NCI-H1417 (cell line): ENCODE results near the gene LINGO3.
"Not testable (repeated sequence)": the region's sequence is repeated elsewhere in the genome, so short reads cannot be mapped to it uniquely, and the experiment has no call there.

Experiments
- DNase-seq, 3 experiments: peaks; one replicate each; lab custom pipeline; 2025; lab: John Stamatoyannopoulos, UW

LINGO3 gene

GRCh38 chr19:2308114-2308556 is at the start of gene LINGO3:
Gene LINGO3 (minus strand): TSS chr19:2308154. CDS start chr19:2291776, 16,378 bp downstream.
- DNase-seq: peak; percentile 44 to 70 (median 63)

DNA sequence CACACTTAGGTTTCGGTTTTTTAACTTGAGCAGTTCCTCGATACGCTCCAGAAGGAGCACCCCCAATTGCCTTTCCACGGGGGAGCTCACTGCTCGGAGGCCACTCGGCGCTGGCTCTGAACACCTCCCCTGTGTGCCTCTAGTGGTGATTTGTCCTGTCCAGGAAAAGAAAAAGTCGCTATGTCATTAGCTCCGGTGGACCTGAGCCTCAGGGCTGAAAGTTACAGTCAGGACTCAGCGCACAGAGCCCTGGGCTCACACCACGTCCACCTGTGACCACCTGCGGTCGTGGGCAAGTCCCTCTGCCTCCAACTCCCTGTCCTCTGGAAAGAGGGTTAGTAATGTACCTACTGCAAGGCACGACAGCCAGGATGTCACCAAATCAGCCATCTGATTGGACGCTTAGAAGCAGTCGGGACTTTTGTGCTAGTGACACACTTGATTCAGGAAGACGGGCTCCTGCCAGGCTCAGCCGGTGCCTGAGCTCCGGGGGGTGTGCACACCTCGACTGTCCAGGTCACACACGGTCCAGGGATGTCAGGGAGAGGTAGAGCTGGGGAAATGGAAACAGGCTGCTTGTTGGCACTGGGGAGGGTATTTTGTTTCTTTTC is 48.2 kb upstream of the LINGO3 start:
- DNase-seq: no peak

DNA sequence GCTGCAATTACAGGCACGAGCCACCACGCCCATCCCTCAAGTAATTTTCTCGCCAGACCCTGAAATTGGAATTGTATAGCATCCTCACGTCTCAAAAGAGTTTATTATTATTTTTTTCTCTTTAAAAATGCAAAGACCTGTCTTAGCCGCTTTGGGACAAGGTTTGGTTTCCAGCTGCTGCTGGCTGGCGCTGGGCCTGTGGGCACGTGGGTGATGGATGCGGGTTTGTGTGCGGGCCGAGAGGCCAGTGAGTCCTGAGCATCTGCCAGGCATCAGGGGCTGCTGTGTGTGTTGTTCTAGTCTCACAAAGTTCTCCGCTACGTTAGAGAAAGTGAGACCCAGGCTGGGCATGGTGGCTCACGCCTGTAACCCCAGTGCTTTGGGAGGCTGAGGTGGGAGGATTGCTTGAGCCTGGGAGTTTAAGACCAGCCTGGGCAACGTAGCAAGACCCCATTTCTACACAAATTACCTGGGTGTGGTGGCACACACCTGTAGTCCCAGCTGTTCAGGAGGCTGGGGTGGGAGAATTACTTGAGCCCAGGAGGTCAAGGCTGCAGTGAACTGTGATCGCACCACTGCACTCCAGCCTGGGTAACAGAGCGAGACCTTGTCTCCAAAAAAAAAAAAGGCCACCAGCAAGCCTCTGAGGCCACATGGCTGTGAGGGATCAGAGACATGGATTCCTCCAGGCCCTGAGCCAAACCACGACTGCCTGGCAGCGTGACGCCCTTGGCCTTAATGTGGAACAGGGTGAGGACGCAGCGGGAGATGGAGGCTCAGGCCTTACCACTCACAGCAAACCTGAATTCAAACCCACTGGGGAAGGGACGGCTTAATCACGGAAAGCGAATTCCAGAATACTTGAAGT is 47.4 kb upstream of the LINGO3 start:
- DNase-seq: no peak

DNA sequence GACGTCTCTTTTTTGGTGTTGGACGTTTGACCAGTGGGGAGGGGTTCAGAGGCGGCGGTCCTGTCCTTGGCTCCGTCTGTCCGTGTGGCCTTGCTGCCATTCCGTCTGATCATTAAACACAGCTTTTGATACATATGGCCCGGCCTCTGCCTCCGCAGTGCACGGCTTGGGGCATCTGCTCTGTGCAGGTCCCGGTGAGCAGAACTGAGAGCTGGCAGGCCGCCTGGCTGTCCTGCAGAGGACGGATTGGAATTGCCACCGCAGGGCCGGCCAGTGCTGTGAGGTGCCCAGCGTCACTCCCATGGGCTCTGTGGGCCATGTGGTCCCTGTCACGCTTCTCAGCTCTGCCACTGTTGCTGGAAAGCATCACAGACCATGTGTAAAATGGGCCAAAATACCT is 46.7 kb upstream of the LINGO3 start:
- no peak for DNase-seq

GRCh38 chr19:2353887-2354592 is 46.1 kb upstream of the LINGO3 start:
- DNase-seq: no peak

GRCh38 chr19:2353159-2353886 is 45.4 kb upstream of the LINGO3 start:
- DNase-seq: no peak

GRCh38 chr19:2352121-2352520 is 44.2 kb upstream of the LINGO3 start:
- DNase-seq: no peak

- no peak for DNase-seq
These were observed 43.6 kb upstream of the LINGO3 start for GRCh38 chr19:2351591-2351990.

DNA sequence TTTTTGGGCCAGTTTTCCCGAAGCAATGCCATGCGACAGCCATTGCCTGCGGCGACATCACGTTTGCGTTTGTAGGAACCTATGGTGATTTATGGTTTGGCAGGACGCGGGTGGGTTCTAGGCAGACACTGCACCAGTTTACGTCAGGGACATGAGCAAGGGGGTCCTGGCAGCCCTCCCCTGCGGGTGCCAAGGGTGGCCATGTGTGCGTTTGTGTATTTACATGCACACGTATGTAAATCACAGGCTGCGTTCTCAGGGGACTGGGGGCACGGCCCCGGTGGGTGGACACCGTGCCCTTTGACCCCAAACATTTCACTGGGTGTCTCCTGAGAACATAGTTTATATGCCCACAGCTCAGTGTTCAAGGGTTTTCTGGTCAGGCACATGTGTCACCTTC is 42.7 kb upstream of the LINGO3 start:
- DNase-seq: no peak

- not testable (repeated sequence) for DNase-seq
These were observed 41.9 kb upstream of the LINGO3 start for GRCh38 chr19:2349818-2350217.

GRCh38 chr19:2345794-2346663 is 38.1 kb upstream of the LINGO3 start:
- DNase-seq: peak in 2 of 3 experiments; percentile 14 to 45

DNA sequence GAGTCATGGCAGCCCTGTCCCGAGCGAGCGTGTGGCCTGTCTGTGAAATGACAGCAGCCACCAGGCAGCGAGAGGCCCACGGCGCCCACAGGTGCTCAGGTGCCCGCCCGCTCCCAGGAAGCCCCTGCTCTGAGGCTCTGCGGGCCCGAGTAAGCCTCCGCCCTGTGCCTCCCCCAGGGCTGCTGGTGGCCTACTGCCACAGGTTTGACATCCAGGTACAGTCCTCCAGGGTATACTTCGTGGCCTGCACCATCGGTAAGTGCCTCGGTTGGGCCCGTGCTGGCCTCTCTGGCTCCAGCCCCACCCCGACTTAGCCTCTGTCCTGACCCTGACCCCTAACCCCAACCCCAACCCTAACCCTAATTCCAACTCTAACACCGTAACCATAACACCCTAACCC is 37.1 kb upstream of the LINGO3 start:
- DNase-seq: no peak

DNA sequence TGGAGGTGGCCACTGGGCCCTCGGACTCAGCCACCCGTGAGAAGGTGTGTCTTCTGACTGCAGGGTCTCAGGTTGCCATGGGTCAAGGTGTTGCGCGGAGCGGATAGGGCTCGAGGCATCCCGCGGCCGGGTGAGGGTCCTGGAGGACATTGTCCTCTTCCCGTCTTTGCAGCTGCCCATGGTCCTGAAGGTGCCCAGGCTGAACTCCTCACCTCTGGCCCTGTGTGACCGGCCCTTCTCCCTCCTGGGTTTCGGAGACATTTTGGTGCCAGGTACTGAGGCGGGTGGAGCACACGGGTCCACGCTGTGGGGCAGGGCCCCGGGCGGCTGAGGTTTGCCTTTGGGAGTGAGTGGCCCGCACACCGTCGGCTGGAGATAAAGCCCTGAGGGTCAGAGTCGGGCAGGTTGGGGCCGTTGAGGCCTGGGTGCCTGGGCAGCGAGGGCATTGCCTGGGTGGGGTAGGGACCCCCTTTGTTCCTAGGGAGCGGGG is 36.5 kb upstream of the LINGO3 start:
- DNase-seq: no peak

DNA sequence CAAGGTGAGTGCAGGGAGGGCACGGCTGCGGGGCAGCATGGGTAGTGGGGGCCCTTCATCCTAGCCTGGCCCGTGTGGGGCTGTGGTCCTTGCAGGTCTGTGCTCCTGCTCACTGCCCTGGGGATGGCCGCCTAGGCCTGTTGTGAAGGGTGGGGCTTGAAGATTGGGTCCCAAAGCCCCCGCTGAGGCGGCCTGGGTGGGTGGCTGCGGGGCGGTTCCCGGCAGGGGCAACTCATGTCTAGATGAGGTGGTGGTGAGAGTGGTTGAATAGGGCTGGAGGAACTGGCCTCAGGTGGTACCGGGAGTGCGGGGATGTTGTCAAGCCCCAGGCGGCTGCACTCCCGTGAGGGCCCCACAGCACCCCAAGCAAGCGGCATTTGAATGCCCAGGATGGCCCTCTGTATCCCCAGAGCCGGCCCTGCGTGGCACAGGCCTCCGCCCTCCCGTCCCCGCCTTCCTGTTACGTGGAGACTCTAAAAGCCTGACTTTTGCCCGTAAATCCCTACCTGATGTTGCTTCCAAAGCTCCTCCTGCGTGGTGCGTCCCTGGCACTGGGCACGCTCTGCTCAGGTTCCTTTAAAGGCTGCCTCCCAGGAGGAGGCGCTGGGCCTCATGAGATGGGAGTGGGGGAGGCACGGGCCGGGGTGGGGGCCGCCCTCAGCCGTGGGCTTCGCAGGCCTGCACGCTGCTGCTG is 35.5 kb upstream of the LINGO3 start:
- DNase-seq: no peak

DNA sequence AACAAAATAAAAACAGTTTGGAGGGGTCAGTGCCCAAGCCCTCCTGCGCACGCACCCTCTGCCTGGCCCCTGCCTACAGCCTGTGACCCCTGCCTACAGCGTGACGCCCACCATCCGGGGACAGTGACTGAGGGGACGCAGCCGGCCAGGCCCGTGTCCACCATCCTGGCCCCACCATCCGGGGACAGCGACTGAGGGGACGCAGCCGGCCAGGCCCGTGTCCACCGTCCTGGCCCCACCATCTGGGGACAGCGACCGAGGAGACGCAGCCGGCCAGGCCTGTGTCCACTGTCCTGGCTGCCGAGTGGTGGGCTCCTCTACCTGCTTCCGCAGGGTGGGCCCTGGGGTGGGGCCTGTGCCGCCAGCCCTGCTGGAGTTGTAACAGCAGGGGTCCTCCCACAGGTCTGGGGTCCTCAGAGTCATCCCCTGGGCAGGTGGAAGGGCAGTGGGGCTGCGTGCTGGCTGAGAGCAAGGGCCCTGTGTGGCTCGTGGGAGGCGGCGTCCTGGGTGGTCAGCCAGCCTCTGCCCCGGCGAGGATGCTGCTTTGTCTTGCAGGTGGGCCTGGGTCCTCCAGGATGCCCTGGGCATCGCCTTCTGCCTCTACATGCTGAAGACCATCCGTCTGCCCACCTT is 34.8 kb upstream of the LINGO3 start:
- no peak for DNase-seq

GRCh38 chr19:2341982-2342381 is 34.0 kb upstream of the LINGO3 start:
- DNase-seq: no peak

- DNase-seq: no peak
These were observed 33.3 kb upstream of the LINGO3 start for GRCh38 chr19:2341244-2341751.

- DNase-seq: no peak
These were observed 32.7 kb upstream of the LINGO3 start for GRCh38 chr19:2340496-2341243.
